GM19438 (cell line): ENCODE data around the gene SRGAP1.
"Not testable (repeated sequence)": the region's sequence is repeated elsewhere in the genome, so short reads cannot be mapped to it uniquely, and the experiment has no call there.

Experiments
- ATAC-seq: cut with Tn5 transposase; IDR thresholded peaks from one replicate; pipeline ENCODE4 v1.9.1; 2021; ENCODE audit warnings: low read depth; ENCODE audit not compliant: unreplicated experiment

The SRGAP1 gene

GRCh38 chr12:63863658-63864453 is 19.4 kb downstream of the SRGAP1 start:
- ATAC-seq: no peak

- ATAC-seq: no peak
These were observed 19.9 kb downstream of the SRGAP1 start for GRCh38 chr12:63864454-63864706.

GRCh38 chr12:63865448-63865847 is 20.9 kb downstream of the SRGAP1 start:
- ATAC-seq: no peak

GRCh38 chr12:63867053-63867452 is 22.6 kb downstream of the SRGAP1 start:
- ATAC-seq: no peak

GRCh38 chr12:63869656-63870055 is 25.2 kb downstream of the SRGAP1 start:
- ATAC-seq: no peak

GRCh38 chr12:63870838-63871237 is 26.3 kb downstream of the SRGAP1 start:
- ATAC-seq: no peak

GRCh38 chr12:63874897-63875480 is 30.5 kb downstream of the SRGAP1 start:
- ATAC-seq: no peak

- ATAC-seq: no peak
These were observed 31.2 kb downstream of the SRGAP1 start for GRCh38 chr12:63875703-63876102.

- no peak for ATAC-seq
These were observed 32.5 kb downstream of the SRGAP1 start for GRCh38 chr12:63876980-63877379.

- no peak for ATAC-seq
These were observed 33.2 kb downstream of the SRGAP1 start for GRCh38 chr12:63877693-63878092.

- not testable (repeated sequence) for ATAC-seq
These were observed 35.7 kb downstream of the SRGAP1 start for GRCh38 chr12:63880235-63880634.

GRCh38 chr12:63880742-63881263 is 36.3 kb downstream of the SRGAP1 start:
- no peak for ATAC-seq

GRCh38 chr12:63882844-63883243 is 38.3 kb downstream of the SRGAP1 start:
- ATAC-seq: no peak

- ATAC-seq: no peak
These were observed 40.9 kb downstream of the SRGAP1 start for GRCh38 chr12:63885401-63885800.

GRCh38 chr12:63888908-63889635 is 44.6 kb downstream of the SRGAP1 start:
- ATAC-seq: no peak

GRCh38 chr12:63889721-63890509 is 45.4 kb downstream of the SRGAP1 start:
- ATAC-seq: no peak

GRCh38 chr12:63893170-63893569 is 48.7 kb downstream of the SRGAP1 start:
- no peak for ATAC-seq

- no peak for ATAC-seq
These were observed 49.6 kb downstream of the SRGAP1 start for GRCh38 chr12:63894132-63894531.

- ATAC-seq: no peak
These were observed 51.3 kb downstream of the SRGAP1 start for GRCh38 chr12:63895841-63896240.

- ATAC-seq: no peak
These were observed 53.4 kb downstream of the SRGAP1 start for GRCh38 chr12:63897931-63898330.
